ENCODE data around the gene PPAT. TPM values are rescaled to one million over a fixed set of nuclear protein-coding genes. Genes with fewer than 3 reads are reported as not detected.
"Not testable (repeated sequence)": the region's sequence is repeated elsewhere in the genome, so short reads cannot be mapped to it uniquely, and the experiment has no call there.

Gene PPAT
- 93.5 and 97.1 TPM in 2 replicates for total RNA-seq (2014; rRNA removed; shearing (Covaris generic))

DNA sequence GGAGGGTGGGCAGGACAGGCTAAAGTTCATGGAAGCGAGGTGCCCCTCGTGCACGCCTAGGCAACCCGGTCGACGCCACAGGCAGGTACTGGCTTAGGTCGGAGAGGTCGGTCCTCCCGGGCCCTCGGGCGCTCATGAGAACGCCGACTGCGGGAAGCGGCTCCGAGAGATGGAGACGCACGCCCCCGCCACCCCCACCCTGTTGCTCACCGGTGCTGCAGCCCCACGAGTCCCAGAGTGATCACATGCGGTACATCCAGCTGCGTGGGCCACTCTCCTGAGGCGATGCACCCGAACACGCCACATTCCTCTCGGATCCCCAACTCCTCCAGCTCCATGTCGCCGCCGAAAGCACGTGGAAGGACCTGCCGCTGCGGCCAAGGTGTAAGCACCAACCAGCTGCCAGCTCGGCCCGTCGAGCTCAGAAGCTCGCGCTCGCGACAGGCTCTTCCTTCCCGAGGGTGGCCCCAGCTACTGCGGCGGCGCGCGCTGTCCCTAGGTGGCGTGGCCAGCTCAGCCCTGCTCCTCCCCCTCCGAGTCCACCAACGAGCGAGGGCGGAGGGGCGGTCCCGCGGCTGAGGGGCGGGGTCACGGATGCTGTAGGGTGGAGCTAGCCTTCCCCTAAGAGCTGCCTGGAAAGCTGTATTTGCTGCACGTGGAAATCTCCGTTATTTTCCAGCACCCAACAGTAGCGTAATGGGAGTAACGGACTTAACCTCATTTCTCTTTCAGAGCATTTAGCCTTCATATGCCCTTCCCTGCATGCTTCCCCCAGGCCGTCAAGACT is at the start of gene PPAT:
TSS of gene PPAT (minus strand) at position 476 of the 787 bp plus-strand sequence. CDS start at position 338, 138 bp downstream.
- peaks cover 6% of the 10 kb centered on the region for H3K36me3 ChIP-seq
- H3K4me1 ChIP-seq = no peaks in the 10 kb centered on the region
- H3K27ac ChIP-seq = peak within 1 kb of the TSS; percentile 93
- H3K27me3 ChIP-seq = no peaks in the 10 kb centered on the region
- peak within 1 kb of the TSS; percentile 82 for H3K4me3 ChIP-seq
- peak; percentile 99 for DNase-seq
- no peaks in the 10 kb centered on the region for H3K9me3 ChIP-seq (replicated peaks)

GRCh38 chr4:56480691-56481090 is 45.3 kb upstream of the PPAT start:
- Histone ChIP-seq H3K4me1 (no peaks in the 10 kb centered on the region; the same call in 1 of the 2 replicates), H3K36me3 (peaks cover 84% of the 10 kb centered on the region), H3K27me3 (no peaks in the 10 kb centered on the region), H3K27ac (no peak overlapping the region), H3K4me3 (no peak overlapping the region), H3K9me3 (replicated peaks) (no peaks in the 10 kb centered on the region)
- DNase-seq = no peak

GRCh38 chr4:56477192-56477702 is 41.8 kb upstream of the PPAT start:
- Histone ChIP-seq H3K4me1 (no peaks in the 10 kb centered on the region), H3K4me3 (no peak overlapping the region), H3K27ac (no peak overlapping the region), H3K9me3 (replicated peaks) (no peaks in the 10 kb centered on the region), H3K36me3 (peaks cover 85% of the 10 kb centered on the region), H3K27me3 (no peaks in the 10 kb centered on the region)
- DNase-seq = no peak

DNA sequence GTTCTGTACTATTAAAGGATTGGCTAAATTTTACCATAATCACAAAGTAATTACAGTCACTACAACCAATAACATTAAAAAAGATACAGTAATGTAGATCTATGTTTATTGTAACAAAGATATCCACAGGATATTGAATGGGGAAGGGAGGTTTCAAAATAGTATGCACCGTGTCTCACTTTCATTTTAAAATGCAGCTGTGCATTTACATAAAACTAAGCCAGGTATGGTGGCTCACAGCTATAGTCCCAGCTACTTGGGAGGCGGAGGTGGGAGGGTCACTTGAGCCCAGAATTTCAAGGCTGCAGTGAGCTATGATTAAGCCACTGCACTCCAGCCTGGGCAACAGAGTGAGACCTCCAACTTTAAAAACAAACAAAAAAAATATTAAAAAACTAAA is 40.5 kb upstream of the PPAT start:
- Histone ChIP-seq H3K36me3 (peaks cover 91% of the 10 kb centered on the region), H3K4me3 (no peak overlapping the region), H3K27me3 (no peaks in the 10 kb centered on the region), H3K27ac (no peak overlapping the region), H3K9me3 (replicated peaks) (no peaks in the 10 kb centered on the region), H3K4me1 (no peaks in the 10 kb centered on the region)
- DNase-seq = no peak

- DNase-seq = no peak
- H3K27ac ChIP-seq = no peak overlapping the region
- no peaks in the 10 kb centered on the region for H3K9me3 ChIP-seq (replicated peaks)
- no peak overlapping the region for H3K4me3 ChIP-seq
- peaks cover 51% of the 10 kb centered on the region for H3K36me3 ChIP-seq
- no peaks in the 10 kb centered on the region for H3K27me3 ChIP-seq
- peaks cover 4% of the 10 kb centered on the region; the same call in 1 of the 2 replicates for H3K4me1 ChIP-seq
Observed at GRCh38 chr4:56469489-56470210, 34.2 kb upstream of the PPAT start.

GRCh38 chr4:56468097-56468422 is 32.6 kb upstream of the PPAT start:
- peak overlapping the region; percentile 68 for H3K27ac ChIP-seq
- no peaks in the 10 kb centered on the region for H3K27me3 ChIP-seq
- H3K4me1 ChIP-seq = peaks cover 4% of the 10 kb centered on the region; the same call in 1 of the 2 replicates
- H3K4me3 ChIP-seq = peak overlapping the region; percentile 81
- DNase-seq = peak; percentile 42 to 60
- peaks cover 37% of the 10 kb centered on the region for H3K36me3 ChIP-seq
- no peaks in the 10 kb centered on the region for H3K9me3 ChIP-seq (replicated peaks)

DNA sequence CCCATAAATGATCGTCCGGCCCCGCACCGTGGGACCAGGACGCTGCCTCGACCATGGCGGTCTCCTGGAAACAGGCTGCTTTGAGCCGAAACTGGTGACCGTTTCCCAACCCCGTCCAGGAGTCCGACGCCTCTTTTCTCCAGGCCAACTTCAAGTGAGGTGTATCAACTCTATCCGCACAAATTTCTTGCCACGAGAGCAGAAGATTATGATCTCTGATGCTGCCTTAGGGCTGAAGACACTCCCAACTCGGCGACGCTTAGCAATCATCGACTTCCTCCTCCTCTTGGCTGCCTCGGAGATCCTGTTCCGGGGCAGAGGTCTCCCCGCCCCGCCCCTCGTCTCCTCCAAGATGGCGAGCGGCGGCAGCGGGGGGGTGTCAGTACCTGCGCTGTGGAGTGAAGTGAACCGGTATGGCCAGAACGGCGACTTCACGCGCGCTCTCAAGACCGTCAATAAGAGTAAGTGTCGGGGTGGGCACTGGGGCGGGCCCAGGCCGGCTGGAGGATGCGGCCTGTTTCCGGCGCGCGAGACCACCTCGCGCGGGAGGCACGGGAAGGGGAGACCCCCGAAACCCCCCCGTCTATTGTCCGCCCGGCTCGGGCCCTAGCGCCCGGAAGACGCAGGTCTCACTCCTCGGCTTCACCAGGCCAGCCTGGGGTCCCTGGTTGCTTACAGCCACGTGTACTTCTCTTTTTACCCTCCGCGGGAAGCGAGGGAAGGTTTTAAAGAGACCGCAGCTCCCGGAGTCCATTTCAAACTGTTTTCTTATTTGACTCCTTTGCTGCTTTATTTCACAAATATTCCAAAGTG is 32.1 kb upstream of the PPAT start, which contains the start of gene SRP72:
TSS of gene SRP72 (plus strand) at position 334 of the 813 bp plus-strand sequence. CDS start at position 353, 19 bp downstream.
- Histone ChIP-seq H3K27me3 (no peaks in the 10 kb centered on the region), H3K9me3 (replicated peaks) (no peaks in the 10 kb centered on the region), H3K4me1 (peaks cover 4% of the 10 kb centered on the region; the same call in 1 of the 2 replicates), H3K4me3 (peak within 1 kb of the TSS; percentile 81), H3K27ac (peak within 1 kb of the TSS; percentile 68), H3K36me3 (peaks cover 34% of the 10 kb centered on the region)
- peak; percentile 91 to 93 for DNase-seq

- Histone ChIP-seq H3K36me3 (peaks cover 35% of the 10 kb centered on the region), H3K27me3 (no peaks in the 10 kb centered on the region), H3K27ac (peak overlapping the region; percentile 68), H3K4me3 (peak overlapping the region; percentile 81), H3K9me3 (replicated peaks) (no peaks in the 10 kb centered on the region), H3K4me1 (peaks cover 4% of the 10 kb centered on the region; the same call in 1 of the 2 replicates)
- no peak for DNase-seq
Observed at GRCh38 chr4:56466910-56467283, 31.5 kb upstream of the PPAT start.

DNA sequence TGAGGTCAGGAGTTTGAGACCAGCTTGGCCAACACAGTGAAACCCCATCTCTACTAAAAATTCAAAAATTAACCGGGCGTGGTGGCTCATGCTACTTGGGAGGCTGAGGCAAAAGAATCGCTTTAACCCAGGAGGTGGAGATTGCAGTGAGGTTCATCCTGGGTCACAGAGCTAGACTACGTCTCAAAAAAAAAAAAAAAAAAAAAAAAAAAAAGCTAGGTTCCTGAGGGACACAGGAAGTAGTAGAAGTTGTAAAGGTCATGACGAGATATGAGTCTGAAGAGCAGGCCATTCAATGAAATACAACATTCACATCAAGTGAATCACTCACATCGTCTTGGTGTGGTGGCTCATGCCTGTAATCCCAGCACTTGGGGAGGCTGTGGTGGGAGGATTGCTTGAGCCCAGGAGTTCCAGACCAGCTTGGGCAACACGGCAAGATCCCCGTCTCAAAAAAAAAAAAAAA is 30.9 kb upstream of the PPAT start:
- peak overlapping the region; percentile 68 for H3K27ac ChIP-seq
- peak; percentile 43 to 45 for DNase-seq
- not testable (repeated sequence) for H3K27me3 ChIP-seq; H3K4me1 ChIP-seq; H3K9me3 ChIP-seq (replicated peaks)
- H3K36me3 ChIP-seq = peaks cover 35% of the 10 kb centered on the region
- peak overlapping the region; percentile 81 for H3K4me3 ChIP-seq

GRCh38 chr4:56465599-56466295 is 30.3 kb upstream of the PPAT start:
- DNase-seq = peak in 1 of 2 experiments; percentile 21
- peaks cover 35% of the 10 kb centered on the region for H3K36me3 ChIP-seq
- peak overlapping the region; percentile 81 for H3K4me3 ChIP-seq
- H3K9me3 ChIP-seq (replicated peaks) = no peaks in the 10 kb centered on the region
- no peaks in the 10 kb centered on the region for H3K27me3 ChIP-seq
- peaks cover 4% of the 10 kb centered on the region; the same call in 1 of the 2 replicates for H3K4me1 ChIP-seq
- H3K27ac ChIP-seq = peak overlapping the region; percentile 68; the same call in 1 of the 2 replicates

- Histone ChIP-seq H3K9me3 (replicated peaks) (no peaks in the 10 kb centered on the region), H3K27me3 (no peaks in the 10 kb centered on the region), H3K4me3 (no peak overlapping the region), H3K36me3 (peaks cover 36% of the 10 kb centered on the region), H3K27ac (no peak overlapping the region), H3K4me1 (peaks cover 4% of the 10 kb centered on the region; the same call in 1 of the 2 replicates)
- DNase-seq = no peak
Observed at GRCh38 chr4:56464581-56464980, 29.2 kb upstream of the PPAT start.

- Histone ChIP-seq H3K27ac (no peak overlapping the region), H3K4me1 (peaks cover 4% of the 10 kb centered on the region; the same call in 1 of the 2 replicates), H3K4me3 (no peak overlapping the region), H3K9me3 (replicated peaks) (no peaks in the 10 kb centered on the region), H3K36me3 (peaks cover 42% of the 10 kb centered on the region), H3K27me3 (no peaks in the 10 kb centered on the region)
- DNase-seq = peak in 1 of 2 experiments; percentile 16
Observed at GRCh38 chr4:56463711-56464110, 28.3 kb upstream of the PPAT start.

- Histone ChIP-seq H3K36me3 (peaks cover 56% of the 10 kb centered on the region), H3K4me1 (peaks cover 4% of the 10 kb centered on the region; the same call in 1 of the 2 replicates), H3K27ac (no peak overlapping the region), H3K4me3 (no peak overlapping the region), H3K27me3 (no peaks in the 10 kb centered on the region), H3K9me3 (replicated peaks) (no peaks in the 10 kb centered on the region)
- no peak for DNase-seq
Observed at GRCh38 chr4:56462157-56462556, 26.7 kb upstream of the PPAT start.

GRCh38 chr4:56460085-56460484 is 24.7 kb upstream of the PPAT start:
- Histone ChIP-seq H3K9me3 (replicated peaks) (no peaks in the 10 kb centered on the region), H3K27me3 (no peaks in the 10 kb centered on the region), H3K36me3 (peaks cover 77% of the 10 kb centered on the region), H3K27ac (no peak overlapping the region), H3K4me1 (no peaks in the 10 kb centered on the region), H3K4me3 (no peak overlapping the region)
- DNase-seq = no peak

Data from SJCRH30 (cell line).